NCI-H748 treated with DMSO at 0.1 percent for 48 hours (cell line): ENCODE results near the gene KIF1A.
"Not testable (repeated sequence)": the region's sequence is repeated elsewhere in the genome, so short reads cannot be mapped to it uniquely, and the experiment has no call there.

Experiments
- DNase-seq: peaks from one replicate; lab custom pipeline; 2025; lab: John Stamatoyannopoulos, UW

Gene KIF1A

DNA sequence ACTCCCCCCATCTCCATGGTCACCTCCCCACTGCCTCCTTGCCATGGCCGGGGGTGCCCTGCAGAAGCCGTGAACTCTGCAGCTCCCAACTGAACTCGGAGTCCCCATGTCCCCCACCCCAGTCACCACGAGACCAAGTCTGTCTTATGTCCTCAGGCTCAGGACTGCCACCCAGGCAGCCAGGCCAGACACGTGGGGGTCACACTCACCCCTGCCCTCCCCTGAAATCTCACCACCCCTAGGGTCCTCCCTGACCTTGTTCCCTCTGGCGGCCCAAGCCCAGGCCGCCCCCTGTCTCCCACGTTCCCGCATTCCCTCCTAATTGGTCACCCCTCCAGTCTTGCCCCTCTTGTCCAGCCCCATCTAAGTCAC is 117.4 kb downstream of the KIF1A start:
- no peak for DNase-seq

DNA sequence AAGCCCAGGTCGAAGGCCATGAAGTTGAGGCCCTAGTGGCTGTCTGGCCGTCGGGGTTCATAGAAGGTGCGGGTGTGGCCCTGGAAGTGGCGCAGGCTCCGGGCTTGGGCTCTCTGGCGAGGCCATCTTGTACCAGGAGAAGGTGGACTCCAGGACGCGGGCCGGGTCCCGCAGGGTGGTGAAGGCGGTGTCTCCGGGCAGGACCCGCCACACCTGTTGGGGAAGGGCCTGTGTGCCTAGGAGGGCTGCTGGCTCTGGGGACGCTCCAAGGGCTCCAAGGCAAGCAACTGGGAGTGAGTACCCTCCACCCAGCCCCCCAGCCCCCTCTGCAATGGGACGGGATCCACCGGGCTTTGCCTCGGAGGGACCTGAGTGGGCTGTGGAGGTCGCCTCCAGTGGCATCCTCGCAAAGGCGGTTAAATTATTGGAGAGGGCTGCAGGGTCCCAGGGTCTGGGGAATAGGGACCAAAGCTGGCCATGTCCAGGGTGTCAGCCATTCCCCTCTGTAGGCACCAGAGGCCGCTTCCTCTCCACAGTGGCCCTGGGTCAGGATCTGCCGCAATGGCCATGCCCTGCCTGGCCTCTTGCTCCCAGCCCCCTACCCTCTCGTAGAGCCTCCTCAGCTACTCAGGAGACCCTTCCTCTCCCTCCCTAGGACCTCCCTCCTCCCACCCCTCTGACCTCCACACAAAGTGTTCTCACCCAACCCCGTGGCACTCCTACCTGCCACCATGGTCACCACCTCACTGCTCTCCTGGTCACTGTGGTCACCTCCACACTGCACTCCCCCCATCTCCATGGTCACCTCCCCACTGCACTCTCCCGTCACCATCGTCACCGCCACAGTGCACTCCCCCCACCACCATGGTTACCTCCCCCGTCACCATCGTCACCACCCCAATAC is 118.0 kb downstream of the KIF1A start:
- DNase-seq, result no peak

DNA sequence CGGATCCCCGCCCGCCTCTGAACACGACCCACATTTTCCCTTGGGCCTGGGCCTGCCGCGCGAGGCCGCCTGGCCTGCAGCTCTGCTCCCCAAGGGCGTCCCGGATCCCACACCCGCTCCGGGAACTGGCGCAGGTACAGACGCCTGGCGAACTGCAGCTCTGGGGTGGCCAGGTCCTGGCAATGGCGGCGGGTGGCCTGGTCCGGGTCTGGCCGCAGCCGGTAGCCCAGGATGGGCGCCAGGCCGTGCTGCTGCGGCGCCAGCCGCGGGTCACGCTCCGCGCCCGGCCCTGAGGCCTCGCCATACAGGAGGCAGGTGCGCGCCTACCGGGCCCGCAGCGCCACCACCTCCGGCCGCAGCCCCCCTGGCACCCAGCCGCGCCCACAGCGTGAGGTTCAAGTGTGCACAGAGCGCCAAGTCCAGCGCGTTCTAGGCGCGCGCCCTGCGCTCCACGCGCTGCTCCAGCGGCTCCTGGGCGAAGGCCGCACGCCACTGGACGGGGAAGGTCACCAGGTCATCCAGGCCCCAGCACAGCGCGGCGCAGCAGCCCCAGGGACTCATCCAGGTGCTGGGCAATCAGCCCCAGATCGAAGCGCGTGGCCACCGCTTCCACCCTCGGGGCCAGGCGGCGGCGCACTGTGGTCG is 118.8 kb downstream of the KIF1A start:
- DNase-seq, result no peak

DNA sequence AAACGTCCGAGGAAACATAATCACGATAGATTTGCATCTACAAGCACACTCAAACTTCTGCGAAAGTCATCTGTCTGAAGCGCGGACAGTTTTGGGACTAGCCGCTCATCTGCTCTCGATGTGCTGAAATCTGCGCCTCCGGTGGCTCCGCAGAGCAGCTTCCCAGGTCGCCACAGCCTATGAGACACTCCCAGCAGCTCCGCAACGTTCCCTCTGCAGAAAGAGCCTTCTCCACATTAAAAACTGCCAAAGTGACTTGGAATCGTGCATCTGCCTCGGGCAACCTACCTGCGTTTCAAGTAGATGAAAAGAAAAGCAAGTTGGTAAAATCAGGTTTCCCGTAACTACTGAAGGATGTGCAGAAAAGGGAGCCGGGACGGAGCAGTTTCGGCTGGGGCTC is 119.4 kb downstream of the KIF1A start:
- DNase-seq, result not testable (repeated sequence)

DNA sequence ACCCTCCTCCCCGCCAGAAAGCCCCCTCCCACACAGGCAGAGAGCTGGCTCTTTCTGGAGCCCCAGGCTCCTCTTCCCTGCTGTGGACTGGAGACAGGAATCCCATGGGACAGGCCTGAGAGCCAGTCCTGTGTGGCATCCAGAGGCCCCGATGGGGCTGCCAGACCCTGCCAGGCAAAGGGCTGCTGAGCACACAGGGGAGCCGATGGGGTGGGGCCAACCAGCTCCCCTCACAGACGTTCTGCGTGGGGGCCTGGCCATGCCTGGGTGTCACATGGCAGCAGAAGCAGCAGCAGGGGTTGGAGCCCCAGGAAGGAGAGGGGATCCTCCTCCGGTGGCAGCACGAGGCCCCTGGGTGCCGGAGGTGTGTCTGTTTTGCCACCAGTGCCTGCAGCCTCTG is 120.2 kb downstream of the KIF1A start:
- DNase-seq, result not testable (repeated sequence)

DNA sequence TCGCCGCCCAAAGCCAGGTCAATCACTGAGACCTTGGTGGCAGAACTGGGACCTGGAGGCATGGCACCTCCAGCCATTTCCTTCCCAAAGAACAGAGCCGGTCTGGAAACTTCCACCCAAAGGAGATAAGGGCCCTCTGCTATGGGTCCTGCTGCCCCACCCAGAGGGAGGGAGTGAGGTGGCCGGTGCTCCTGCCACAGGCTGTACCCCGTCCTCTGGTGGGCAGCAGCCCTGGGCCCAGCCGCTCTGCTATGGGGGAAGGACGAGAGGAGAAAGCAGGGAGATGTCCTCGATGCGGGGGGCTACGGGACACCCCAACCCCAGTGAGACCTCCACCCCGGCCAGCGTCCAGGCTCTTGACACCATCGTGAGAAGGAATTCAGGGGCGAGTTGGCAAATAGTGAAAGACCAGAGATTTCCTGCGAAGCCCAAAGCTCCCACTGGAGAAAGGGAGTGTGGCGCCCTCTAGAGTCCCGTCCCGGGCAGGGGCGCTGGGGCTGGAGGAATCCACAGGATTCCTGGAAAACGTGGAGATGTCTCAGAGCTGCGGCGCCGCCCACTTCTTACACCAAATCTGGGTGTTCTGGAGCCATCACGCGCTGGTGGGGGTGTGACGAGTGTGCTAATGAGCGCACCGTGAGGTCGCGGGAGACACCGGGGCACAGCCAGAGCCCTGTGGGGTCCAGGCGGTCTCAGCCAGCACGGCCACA is 121.0 kb downstream of the KIF1A start:
- not testable (repeated sequence) for DNase-seq

DNA sequence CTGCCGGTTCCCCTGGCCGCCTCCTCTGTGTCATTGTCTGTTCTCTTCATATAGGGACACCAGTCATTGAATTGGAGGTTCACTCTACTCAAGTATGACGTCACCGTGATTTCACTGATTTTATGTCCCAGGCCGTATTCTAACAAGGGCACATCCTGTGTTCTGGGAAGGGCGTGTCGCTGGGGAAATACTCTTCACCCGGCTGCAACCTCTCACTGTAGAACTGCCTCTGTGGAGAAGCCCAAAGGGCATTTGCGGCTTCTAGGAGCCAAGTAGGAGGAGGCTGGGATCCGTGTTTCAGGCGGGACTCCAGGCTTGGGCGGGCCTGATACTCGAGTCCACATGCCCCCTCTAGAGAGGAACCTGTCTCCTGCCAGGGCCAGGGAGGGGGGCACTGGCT is 123.5 kb downstream of the KIF1A start:
- not testable (repeated sequence) for DNase-seq

DNA sequence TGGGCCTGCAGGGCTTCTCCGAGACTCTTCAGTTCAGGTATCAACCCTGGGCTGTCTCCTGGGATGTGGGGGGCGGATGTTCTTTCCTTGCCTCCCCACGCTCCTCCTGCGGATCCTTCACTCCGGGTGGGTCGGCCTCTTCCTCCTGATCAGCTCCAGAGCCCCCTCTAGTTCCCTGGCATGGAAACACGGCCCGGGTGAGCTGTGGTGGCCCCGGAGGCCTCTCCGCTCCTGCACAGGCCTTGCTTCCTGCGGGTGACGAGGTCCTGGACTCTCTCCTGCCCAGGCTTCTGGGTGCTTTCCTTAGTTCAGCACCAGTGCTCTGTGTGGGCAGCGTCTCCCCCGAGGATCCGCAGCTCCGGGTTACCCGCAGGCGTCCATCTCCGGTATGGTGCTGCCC is 124.4 kb downstream of the KIF1A start:
- DNase-seq, result not testable (repeated sequence)

DNA sequence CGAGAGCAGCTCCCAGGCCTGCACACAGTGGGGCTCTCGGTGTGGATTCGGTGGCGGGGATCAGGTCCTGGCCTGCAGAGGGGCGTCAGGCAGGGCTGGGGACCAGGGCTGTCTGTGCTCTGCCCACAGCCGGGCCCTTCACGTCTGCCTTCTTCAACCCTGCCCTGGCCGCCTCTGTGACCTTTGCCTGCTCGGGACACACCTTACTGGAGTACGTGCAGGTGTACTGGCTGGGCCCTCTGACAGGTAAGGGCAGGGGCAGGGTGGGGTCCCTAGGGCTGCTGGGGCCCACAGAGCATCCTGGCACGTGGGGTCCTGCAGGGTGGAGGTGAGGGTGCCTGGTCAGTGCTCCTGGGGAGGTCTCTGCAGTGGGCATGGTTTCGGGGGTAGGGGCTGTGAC is 125.7 kb downstream of the KIF1A start:
- not testable (repeated sequence) for DNase-seq

DNA sequence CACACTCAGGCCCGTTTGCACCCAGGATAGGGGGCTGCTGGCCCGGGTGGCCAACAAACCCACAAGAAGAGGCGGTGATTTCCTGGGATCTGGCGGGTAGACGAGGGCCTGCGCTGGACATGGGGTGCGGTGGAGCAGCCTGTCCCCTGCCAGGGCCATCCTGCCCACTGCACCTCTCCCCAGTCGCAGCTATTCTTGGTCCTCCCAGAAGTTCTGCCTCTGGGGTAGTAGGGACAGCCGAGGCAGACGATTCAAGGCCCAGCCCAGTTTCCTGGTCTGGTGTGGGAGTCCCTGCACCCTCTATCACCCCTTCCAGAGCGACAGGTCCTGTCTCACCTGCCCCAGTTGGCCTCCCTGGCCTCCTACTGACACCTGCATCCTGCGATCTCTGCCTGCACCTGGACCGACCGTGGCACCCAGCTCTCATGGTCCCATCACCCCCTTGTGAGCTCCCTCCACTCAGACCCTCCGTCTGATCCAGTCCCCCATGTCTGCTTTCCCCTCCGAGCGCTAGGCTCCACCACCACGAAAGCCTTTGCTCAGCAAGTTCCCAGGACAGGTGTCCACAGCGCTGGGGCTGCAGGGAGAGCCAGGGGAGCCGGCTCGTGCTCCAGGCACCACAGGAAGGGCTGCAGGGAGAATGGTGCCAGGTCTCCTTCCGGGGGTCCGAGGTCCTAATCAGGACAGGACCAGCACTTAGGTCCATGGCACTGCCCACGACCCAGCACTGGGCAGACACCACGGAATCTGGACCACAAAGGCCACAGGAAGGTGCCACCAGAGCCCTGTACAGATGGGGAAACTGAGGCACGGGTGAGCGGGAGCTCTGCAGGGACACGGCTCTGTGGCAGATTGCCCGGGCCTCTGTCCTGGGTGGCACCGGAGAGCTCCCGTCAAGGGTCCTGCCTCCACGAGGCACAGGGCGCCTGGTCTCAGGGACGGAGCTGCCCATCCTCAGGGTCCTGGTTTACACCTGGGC is 127.1 kb downstream of the KIF1A start:
- DNase-seq, result not testable (repeated sequence)

DNA sequence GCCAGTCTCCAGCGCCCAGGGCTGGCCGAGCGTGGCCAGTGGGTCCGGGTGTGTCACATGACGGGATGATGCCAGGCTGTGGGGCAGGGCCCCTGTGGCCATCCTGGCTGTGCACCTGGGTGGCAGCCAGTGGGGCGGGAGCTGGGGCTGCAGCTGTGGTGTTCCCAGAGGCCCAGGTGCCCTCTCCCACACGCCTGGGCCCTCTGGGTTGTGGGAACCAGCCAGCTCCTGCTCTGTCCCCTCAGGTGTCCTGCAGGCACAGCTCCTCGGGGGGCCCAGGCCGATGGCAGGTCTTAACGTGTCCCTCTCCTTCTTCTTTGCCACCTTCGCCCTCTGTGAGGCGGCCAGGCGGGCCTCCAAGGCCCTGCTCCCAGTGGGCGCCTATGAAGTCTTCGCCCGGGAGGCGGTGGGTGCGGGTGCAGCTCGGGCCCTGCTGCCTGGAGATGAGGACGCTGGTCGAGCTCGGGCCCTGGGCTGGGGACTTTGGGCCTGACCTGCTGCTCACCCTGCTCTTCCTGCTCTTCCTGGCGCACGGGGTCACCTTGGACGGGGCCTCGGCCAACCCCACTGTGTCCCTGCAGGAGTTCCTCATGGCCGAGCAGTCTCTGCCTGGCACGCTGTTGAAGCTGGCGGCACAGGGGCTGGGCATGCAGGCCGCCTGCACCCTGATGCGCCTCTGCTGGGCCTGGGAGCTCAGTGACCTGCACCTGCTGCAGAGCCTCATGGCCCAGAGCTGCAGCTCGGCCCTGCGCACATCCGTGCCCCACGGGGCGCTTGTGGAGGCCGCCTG is 128.2 kb downstream of the KIF1A start, which contains the start of gene AQP12A:
TSS of gene AQP12A (plus strand) at position 236 of the 790 bp plus-strand sequence. CDS start at position 284, 48 bp downstream.
- DNase-seq, result not testable (repeated sequence)

DNA sequence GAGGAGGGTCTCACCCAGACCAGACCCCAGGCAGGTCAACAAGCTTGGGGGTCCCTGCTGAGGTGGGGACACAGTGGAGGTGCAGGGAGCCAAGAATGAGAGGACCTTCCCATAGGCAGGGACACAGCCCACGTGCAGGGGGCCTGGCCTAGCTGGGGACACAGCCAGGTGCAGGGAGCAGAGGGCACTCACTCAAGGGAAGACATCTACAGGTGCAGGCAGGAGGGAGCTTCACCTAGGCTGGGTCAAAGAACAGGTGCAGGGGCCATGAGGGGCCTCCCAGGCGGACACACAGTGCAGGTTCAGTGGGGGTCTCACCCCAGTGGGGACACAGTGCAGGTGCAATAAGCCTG is 129.0 kb downstream of the KIF1A start:
- not testable (repeated sequence) for DNase-seq

DNA sequence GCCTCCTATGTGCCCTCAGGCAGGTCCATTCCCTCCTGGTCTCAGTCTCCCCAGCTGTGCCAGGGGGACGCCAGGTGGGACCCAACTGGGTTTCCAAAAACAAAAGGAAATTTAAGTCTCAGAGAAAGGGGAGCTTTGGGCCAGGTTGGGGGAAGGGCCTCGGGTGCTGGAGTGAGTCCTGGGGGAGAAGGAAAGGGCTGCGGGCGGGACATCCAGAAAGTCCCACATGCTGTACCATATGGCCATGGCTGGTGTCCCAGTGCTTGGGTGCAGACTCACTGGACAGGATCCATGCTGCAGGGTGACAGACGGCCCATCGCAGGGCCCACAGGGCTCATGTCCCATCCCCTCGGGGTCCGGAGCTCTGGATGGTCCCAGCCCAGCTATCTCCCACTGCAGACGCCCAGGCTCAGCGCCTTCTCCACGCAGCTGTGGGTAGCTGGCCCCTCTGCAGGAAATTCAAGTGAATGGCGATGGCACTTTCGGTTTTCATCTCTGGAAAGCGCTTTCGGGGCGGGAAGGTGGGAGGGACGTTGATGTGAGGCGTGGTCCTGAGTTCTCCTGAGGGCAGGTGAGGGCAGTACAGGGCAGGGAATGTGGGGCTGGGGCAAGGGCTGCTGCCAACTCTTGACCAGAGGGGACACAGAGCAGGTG is 129.5 kb downstream of the KIF1A start:
- DNase-seq, result not testable (repeated sequence)

DNA sequence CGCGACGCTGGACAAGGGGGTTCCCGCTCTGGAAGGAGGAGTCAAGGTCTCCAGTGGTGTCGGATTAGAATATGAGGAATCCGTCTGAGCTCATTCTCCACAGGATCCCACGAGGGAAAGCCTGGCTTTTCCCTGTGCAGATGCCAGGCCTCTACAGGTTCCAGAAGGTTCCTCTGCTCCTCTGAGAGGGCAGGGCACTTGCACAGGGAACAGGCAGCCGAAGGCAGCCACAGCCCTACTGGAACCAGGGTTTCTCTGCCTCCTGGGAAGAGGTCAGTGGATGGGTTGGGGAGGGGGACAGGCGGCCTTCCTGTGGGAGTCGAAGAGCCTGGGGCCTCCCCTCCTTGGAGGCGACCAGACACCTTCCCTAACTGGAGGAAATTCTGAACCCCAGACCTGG is 130.0 kb downstream of the KIF1A start:
- no peak for DNase-seq

DNA sequence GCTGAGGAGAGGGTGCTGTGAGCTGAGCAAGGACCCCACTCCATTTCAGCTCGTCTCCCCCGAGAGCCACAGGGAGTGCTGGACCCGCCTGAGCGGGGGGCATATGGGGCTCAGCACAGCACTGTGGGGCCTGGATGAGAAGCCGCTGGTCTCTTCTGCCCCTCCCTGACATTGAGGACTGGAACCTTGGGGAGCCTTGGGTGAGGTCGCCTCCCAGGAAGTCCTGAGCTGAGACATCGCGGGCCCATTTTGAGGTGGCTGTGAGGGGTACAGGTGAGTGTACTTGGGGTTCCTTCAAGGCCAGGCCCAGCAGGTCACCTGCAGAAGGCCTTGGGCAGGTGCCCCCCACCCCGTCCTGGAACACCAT is 131.5 kb downstream of the KIF1A start:
- no peak for DNase-seq

DNA sequence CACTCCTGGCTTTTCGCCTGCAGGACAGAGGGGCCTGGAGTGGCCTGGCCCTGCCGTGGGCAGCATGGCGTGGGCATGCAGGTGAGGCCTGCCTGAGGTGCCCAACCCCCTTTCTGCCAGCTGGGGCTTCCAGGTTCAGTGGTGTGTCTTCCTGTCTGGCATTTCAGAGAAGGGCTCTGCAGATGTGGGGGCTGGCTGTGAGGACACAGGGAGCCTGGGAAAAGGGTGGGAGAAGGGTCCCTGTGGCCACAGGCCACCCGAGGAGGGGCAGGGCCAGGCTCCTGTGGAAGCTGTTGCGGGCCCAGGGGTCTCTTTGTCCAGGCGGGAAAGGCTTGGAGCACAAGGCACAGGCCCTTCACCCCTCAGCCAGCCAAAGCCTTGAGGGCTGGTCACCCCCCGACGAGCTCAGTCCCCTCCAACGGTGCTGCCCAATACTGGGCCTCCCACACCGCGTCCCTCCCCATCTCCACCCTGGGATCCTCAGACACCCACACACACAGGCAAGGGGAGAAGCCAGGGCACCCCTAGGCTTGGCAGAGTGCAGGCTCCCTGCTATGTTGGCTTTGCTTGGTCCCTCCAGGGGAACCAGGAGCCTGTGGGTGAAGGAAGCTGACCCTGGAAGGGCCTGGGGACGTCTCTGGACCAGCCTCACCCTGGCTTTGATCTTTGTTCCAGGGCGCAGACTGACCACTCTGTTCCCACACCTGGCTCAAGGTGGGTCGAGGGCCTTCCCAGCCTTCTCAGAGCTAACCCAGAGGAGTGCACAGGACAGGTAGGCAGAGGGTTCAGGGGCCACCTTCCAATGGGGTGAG is 132.1 kb downstream of the KIF1A start:
- no peak for DNase-seq

DNA sequence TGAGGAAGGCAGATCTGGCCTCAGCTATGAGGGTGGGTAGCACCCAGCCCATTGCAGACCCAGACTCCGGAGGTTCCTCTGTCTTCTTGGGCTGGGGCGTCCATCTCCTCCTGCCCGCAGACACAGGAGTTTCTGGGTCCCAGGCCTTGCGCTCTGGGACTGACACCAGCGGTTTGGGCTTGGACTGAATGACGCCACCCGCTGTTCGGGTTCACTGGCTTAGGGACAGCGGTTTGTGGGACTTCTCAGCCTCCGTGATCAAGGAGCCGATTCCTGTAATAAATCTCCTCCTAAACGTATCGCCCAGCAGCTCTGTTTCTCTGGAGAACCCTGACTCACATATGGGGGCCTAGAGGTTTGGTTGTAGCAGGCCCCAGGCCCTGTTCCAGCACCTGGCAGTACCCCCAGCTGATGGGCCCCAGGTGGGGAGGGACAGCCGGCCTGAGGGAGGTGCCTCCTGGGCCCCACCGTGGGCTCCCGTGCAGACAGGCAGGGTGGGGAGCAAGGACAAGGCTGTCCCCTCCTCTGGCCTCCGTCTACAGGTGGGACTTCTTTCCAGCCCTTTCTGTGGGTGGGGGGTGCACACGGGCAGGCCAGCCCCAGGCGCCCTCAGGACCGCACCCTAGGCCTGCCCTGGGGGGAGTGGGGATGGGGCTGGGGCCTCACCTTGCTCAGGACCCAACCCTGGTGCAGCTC is 132.8 kb downstream of the KIF1A start:
- DNase-seq, result no peak

DNA sequence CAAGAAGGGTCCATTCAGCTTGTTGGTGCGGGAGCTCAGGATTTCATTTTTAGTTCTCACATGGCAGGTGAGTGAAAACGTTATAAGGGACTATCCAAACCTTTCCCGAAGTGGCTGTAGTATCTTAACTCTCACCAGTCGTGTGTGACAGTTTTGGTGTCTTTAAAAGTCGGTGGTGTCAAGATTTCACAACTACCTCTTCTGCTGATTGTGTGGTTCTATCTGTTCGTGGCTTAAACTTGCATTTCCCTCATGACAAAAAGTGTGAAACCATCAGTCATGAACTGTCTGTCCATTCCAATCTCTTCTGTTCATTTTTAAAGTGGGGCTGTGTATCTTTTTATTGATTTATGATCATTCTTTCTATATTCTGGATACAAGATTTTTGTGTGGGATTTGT is 133.6 kb downstream of the KIF1A start:
- no peak for DNase-seq
